ENCODE results near the gene CDC20B.

CDC20B gene, protein sequence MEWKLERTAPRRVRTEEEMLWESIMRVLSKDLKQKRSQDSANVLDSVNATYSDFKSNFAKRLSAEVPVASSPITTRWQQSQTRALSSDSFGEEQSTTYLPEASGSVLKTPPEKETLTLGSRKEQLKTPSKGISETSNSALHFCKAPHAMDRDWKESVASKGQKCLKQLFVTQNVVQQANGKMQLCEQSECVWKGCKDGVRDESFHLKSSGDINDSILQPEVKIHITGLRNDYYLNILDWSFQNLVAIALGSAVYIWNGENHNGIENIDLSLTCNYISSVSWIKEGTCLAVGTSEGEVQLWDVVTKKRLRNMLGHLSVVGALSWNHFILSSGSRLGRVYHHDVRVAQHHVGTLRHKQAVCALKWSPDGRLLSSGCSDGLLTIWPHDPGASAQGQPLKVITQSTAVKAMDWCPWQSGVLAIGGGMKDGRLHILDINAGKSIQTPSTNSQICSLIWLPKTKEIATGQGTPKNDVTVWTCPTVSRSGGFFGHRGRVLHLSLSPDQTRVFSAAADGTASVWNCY

DNA sequence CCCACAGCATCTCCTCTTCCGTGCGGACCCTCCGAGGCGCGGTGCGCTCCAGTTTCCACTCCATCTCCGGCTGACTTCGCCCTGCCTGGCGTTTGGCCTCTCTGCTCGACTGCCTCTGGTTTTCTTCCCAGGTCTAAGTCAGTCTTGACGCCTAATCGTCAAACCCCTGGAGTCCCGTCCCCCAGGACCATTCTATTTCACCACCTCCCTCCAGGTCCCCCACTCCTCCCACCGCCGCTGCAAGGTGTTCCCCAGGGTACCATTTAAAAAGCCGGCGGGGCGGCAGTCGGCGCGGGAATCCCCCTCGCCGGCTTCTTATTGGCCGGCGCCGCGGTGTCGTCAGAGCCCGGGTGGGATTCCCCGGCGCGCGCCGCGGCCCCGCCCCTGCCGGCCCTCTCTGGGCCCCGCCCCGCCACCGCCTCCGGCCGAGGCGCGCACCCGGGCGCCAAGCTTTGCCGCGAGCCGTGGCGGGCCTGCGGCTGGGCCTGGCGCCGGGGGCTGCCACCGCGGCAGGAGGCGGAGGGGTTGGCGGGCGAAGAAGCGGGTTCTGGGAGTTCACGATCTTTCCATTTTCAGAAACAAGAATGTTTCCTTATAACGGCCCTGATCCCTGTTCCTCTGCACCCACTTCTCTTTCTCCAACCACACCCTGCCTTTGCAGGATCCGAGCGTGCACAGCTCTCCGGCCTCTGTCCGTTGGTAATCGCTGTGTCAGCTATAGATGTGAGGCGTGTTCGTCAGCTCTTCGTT, at the start of gene CDC20B:
Gene CDC20B, minus strand, starts transcription at position 241 of the 750 bp plus-strand sequence. Its CDS starts 177 bp downstream, at position 64.
- peak; percentile 27 for DNase-seq (ENCODE audit: low spot score)

DNA sequence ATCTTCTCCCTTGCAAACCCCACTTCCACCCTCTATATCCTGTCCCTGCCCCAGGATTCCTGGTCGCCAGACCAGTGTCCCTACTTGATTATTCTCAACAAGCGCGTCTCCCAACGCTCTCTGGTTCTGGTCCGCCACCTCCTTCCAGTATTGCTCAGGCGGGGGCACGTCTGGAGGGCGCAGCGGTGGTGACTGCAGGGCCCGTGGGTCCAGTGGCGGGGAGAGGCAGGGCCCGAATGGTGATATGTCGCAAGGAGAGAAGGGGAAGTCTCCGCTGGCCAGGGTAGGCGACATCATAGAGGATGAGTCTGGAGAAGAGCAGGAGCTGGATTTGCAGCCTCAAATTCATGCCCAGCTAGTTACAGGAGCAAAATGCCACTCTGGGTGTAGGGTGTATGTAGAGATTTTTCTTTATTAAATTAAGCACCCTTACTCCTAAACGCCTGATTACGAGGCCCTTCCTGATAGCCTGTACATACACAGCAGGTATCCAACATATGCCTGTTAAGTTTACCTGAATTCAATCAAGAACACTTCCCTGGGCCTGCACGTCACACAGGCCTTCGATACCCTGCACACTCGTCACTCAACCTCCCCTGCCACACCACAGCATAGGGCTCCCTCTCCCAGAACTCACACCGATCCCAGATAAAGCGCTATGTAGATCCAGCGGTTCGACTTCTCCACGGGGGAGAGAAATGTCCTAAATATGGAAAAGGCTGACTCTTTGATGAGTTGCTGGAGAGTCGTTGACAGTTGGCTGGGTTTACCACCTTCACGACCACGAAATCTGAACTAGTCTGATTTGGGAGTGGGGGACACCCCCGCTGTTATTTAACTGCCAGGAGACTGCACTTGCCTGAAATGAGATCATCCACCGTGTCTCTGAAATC, 49.4 kb upstream of the CDC20B start:
- DNase-seq (ENCODE audit: low spot score) = no peak

DNA sequence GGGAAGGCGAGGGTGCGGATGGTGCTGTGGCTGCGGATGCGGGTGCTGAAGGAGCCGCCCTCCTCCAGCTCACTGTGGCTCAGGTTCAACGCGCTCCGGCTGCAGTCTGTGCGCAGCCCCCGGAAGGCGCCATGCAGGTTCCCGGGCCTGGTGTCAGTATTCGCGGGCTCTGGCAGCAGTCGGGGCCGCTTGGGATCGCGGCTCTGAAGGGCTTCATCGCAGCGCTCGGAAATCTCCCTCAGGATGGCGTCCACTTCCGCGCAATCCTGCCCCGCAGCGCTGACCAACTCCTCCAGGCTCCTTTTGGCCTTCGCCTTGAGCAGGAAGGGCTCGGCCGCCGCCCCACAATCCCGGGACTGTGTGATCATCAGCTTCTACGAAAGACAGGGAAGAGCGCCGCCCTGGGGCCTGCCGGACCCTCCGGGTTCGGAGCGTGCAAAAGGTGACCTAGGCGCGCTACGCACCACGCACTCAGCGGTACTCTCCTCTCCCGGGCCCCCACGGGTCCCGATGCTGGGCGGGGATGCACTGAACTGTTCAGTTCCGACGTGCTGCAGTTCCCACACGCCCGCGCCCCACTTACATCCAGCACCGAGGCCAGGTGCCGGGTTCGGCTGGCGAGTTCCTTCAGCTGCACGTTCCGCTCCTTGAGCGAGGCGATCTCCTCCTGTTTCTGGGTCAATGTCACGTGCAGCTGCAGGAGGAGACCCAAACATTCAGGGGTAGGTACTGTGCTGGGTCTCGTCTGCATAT, 47.6 kb upstream of the CDC20B start:
- DNase-seq (ENCODE audit: low spot score) = no peak

DNA sequence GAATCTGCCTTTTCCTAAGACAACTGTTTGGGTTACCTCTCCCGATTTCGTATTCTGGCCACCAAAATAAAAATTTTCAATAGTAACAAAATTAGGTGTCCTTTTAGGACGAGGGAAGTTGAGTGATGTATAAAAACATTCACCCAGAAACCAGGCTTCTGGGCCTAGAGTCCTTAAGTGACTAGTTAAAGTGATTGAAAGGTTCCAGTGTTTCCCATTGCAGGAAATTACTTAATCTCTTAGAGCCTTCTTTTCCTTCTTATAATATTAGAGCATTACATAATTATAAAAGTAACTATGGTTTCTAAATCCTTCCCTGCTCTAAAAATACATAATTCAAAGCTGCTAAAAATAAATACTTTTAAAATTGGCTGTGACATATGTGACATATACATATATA, 46.8 kb upstream of the CDC20B start:
- DNase-seq (ENCODE audit: low spot score) = no peak

DNA sequence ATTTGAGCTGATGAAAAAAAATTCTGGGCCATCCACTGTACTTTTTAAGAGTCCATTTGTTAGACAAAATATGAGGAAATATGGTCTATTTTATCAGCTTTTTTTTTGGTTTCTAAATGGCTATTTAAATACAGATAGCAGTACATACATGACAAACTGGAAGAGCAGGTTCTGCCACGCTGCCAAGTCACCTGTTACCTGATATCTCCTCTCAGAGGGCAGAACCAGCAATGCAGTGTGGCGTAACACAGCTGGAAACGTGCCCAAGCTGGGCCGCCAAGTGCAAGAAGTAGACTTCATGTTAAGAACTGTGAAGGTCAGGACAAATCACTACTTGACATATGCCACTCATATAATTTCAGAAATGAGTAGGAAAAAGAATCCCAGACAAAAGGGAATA, 46.0 kb upstream of the CDC20B start:
- DNase-seq (ENCODE audit: low spot score) = no peak

DNA sequence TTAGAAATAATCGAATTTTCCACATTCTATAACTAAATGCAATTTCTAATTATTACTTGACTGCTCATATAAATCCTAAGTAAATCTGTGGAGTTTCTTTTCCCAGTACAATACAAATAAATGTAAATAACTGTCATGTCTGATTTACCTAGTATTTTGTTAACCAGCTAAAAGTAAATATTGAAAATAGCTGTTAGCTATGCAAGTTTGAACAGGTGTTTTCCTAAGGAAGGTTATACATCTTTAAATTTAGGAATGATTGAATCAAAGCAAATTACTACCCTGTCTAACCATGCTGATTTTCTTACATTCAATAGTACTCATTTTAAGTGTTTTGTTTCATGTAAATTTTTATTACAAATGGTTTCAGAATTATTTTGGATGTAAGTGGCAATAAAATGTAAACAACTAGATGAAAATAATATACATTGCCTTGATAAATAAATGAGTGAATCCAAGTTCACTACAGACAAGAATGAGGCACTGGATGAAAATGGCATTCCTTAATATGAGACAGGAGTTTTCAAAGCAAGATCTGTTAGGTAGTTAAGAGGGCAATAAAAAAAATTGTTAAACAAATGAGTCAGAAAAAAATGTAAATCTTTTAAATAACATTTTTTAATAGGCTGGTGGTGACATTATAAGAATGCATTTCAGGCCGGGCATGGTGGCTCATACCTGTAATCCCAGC, 38.4 kb upstream of the CDC20B start:
- DNase-seq (ENCODE audit: low spot score) = no peak

DNA sequence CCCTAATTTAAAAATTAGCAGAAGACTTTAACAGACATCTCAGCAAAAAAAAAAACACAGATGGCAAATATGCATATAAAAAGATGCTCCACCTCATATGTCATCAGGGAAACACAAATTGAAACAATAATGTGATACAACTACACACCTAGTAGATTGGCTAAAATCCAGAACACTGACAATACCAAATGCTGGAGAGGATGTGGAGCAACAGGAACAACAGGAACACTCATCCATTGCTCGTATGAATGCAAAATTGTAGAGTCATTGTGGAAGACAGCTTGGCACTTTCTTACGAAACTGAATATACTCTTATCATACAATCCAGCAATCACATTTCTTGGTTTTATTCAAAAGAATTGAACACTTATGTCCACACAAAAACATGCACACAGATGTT, 32.0 kb upstream of the CDC20B start:
- DNase-seq (ENCODE audit: low spot score) = no peak

DNA sequence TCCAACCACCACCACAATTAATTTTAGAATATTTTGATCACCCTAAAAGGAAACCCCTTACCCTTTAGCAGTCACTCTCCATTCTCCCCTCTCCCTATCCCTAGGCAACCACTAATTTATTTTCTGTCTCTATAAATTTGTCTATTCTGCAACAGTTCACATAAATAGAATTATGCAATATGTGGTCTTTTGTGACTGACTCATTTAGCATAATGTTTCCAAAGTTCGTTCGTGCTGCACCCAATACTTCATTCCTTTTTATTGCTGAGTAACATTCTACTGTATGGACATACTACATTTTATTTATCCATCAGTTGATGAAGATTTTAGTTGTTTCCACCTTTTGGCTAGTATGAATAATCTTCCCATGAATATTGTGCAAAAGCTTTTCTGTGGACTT, 18.2 kb upstream of the CDC20B start:
- no peak for DNase-seq (ENCODE audit: low spot score)

DNA sequence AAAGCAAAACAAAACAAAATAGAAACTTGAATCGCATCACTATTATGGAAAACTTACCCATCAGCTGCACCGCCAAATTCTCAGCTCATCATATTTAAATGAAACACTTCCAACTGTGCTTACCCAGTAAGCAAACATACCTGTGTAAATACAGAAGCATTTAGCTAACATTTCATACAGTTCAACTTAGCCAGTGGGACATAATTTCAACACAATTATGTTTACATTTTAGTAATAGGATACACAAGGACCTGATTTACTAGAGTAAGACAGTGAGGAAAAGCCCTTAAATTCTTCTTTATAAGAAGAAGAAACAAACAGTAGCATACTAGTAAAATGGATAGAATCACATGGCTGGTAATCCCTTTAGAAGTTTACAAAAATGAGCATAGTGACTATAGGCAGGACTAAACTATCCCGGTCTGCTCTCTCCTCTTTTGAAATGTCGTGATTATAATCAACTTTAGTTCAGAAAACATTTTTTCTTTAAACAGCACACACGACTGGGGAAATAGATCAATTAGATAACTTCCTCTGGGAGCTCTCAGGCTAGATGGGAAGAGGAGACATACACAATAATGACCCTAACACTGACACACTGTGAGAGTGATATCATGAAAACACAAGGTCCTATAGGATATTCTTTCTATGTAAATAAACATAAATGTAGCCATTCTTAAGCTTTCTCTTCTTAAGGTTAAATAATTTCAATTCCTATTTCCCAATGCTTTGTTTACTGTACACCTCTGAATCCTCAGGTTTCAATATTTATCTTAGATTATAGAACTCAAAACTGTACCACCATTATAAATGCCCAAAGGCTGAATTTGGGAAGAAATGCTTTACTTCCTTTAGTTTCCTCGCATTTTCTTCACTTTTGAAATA, 15.9 kb upstream of the CDC20B start:
- no peak for DNase-seq (ENCODE audit: low spot score)

DNA sequence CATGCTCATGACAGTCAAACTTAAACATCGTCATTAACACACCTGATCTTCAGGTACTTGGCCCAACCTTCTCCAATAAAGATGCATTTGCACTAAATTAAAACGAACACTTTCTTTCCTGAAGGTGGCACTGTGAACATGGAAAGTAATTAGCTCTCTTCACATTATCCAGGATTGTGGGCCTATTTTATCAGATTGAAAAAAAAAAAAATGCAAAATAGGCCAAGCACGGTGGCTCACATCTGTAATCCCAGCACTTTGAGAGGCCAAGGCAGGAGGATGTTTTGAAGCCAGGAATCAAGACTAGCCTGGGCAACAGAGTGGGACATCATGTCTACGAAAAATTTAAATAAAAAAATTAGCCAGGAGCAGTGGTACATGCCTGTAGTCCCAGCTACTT, 14.4 kb upstream of the CDC20B start:
- no peak for DNase-seq (ENCODE audit: low spot score)

DNA sequence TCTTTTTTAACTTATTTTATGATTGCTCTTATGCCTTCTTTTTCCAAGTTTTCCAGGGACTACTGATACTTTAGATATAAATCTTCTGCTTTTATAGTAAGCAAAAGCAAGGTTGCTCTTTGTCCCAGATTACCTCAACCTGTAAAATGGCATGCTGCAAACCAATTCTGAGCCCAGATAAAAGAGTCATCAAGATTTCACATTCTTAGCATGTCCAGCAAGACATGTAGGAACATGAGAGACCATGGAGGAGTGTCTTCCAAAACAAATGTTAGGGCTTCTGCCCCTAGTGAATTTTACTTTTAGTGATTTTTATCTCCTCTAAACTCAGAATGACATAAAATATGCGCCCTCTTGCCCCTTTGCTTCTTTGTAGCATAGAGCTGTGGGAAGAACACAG, 7.0 kb upstream of the CDC20B start:
- DNase-seq (ENCODE audit: low spot score) = no peak

DNA sequence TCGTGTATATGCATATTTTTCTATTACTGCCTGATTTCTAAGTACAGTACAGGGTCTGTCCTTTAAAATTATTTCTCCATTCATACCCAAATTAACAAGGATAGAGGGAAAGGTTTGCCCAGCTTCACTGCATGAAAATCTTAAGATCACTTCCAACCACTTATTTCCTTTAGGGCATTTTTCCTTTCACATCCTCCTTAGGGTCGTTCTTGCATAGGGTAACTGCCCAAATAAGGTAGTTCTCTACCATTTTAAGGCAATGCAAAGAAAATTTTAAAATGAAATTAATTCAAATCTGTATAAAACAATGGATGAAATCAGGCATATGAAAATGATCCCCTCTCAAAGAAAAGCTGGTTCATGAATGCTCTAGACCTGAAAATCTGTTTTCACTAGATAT, 4.1 kb upstream of the CDC20B start:
- DNase-seq (ENCODE audit: low spot score) = no peak

DNA sequence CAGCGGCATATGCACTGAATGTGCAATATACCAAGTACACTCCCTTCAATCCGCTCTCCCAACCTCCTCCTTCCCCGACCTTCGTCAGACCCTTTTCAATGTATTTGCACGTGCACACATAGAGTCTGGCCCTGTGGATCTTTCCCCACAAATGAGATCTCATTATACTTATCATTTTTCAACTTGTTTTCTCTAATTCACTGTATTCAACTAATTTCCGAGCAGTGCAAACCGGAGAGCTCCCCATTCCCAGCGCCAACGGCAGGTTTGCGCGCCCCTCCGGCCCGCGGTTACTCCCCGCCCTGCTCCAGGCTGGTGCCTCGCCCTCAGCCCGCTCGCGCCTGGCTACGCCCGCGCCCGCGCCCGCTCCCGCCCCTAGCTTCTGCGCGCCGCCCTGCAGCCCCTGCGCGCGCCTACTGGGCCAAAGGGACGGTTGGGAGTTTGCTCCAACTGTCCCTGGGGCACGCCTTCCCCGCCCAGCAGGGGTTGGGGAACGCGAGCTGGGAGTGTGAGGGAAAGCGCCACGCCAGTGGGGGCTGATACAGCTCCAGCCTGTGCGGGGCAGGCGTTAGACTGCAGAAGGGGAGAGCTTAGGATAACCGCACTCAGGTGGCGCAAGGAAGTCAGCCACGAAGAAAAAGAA, 3.3 kb upstream of the CDC20B start:
- DNase-seq (ENCODE audit: low spot score) = no peak

DNA sequence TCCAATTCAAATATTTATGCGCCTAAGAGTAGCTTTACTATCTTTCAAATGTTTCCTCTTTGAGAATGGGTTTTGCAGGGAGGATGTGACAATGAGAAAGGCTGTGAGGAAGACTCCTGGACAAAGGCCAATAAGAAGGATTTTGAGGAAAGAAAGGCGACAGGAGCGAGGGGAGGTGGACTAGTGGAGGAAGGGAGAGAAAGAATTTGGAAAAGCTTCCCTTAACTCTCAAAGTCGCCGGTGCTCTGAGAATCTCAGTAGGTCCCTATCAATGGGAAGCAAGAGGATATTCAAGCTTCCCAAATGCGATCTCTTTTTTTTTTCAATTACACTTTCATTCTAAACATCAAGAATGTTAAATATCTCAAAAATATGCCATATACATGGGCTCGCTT, 2.8 kb upstream of the CDC20B start:
- no peak for DNase-seq (ENCODE audit: low spot score)

DNA sequence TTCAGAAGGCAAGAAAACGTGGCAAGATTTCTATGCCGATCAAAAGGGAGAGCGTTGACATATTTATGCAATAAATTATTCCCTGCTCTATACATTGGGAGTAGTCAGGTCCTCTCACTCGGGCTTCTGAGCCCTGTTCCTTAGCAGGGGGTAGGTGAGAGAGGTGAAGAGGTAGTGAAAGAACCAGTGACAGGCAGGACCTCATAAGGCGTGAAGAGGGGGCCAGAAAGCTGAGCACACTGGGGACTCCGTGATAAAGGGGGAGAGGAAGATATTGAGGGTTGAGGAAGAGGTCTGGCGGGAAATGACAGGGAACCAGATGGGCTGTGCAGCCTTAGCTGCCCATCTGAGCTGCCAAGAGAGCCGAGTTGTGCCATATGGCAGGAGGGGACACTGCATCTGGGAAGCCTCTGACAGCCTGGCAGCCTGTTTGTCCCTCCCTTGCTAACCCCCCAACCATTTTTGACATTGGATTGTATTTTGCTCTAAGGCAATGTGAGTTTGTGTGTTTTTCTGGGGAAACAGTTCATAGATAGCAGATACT, 782 bp upstream of the CDC20B start:
- DNase-seq (ENCODE audit: low spot score) = no peak

DNA sequence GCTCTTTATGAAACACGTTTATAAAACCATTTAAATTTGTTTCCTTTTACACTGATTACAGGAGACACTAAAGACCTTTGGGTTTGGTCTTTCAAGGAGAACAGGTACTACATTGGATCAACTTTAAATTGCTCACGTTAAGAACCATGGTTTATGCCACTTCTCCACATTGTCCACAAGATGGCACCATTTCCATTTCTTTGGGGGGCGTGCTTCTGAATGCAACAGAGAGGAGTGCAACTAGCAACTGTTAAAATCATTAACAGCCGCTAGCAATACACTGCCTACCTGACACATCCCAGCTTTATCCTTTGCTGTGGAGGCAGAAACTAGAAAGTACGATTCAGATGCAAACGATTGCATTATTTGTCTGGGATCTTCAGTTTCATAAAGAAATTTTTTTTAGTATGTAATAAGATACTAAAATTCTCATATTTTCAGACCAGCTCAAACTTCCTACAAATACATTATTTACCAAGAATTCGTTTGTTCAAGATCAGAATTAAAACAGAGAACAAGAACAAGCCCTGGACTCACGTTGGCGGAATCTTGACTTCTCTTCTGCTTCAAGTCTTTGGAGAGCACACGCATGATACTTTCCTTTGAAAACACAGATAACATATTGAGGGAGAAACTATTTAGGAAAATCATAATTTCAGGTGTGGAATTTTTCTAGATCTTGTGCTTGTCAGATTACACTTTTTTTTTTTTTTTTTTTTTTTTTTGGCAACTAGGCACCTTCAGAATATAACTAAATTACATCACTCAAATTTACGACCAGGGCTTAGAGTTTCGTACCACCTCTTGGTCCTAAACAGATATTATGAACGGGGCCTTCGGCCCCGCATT, 702 bp downstream of the CDC20B start:
- DNase-seq (ENCODE audit: low spot score) = peak; percentile 90

DNA sequence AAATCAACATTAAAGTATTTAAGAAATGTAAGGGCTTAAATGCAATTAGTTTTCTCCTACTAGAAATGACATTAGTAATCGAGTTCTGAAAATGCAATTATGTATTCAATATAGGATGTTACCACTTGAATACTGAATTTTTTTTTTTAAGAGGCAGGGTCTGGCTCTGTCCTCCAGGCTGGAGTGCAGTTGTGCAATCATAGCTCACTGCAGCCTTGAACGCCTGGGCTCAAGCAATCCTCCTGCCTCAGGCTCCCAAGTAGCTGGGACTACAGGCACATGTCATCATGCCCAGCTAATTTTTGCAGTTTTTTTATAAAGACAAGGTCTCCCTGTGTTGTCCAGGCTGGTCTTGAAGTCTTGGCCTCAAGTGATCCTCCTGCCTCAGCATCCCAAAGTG, 1.5 kb downstream of the CDC20B start:
- DNase-seq (ENCODE audit: low spot score) = no peak

DNA sequence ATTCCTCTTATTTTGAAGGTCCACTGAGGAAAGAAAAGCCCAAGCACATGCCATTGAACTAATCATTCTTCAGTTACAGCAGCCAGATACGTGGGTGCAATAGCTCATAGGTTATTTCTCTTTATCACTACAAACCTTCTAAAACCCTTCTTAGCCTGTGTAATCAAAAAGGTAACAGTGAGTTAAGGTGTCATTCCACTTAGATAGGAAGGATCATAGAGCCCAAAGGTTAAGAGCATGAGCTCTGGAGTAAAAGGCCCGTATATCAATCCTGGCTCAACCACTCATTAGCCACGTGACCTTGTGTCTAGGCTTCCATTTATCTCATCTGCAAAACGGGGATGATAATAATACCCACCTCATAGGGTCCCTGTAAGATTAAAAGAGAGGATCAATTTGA, 10.3 kb downstream of the CDC20B start:
- DNase-seq (ENCODE audit: low spot score) = no peak

All from Ammon's horn (tissue), 1 donor.